Upper lobe of left lung (tissue), 6 donors: ENCODE results near the gene C22orf31. TPM values are rescaled to one million over a fixed set of nuclear protein-coding genes. Genes with fewer than 3 reads are reported as not detected.

Experiments
- ATAC-seq, 2 donors: fragments of 200-7000 bp; cut with Tn5 transposase; one replicate each; pipeline ENCODE4 v1.9.1; 2022; ENCODE audit warnings: mild to moderate bottlenecking in 2 of 2, moderate library complexity in 2 of 2; ENCODE audit not compliant: low FRiP score in 2 of 2
- DNase-seq, 2 donors: peaks; one replicate each; pipeline ENCODE4 v3.0.0-alpha.2; 2019 to 2020
- H3K27ac ChIP-seq, 4 donors: fragments of 200-600 bp; sonication (generic); one replicate each; pipeline ENCODE4 v1.5.1; 2016 to 2019
- H3K27me3 ChIP-seq, 4 donors: fragments of 200-600 bp; sonication (generic); one replicate each; pipeline ENCODE4 v1.5.1; 2017 to 2019
- H3K36me3 ChIP-seq, 4 donors: fragments of 200-600 bp; sonication (generic); one replicate each; pipeline ENCODE4 v1.5.1; 2016 to 2019
- H3K4me1 ChIP-seq, 4 donors: fragments of 200-600 bp; sonication (generic); one replicate each; pipeline ENCODE4 v1.5.1; 2018 to 2019
- H3K4me3 ChIP-seq, 4 donors: fragments of 200-600 bp; sonication (generic); one replicate each; pipeline ENCODE4 v1.5.1; 2017 to 2019; ENCODE audit warnings: mild to moderate bottlenecking in 2 of 4, moderate library complexity in 1 of 4
- H3K9me3 ChIP-seq, 4 donors: fragments of 200-600 bp; sonication (generic); one replicate each; pipeline ENCODE4 v1.5.1; 2018 to 2019
- EP300 ChIP-seq, 4 donors: sonication (generic); formaldehyde crosslinking; IDR thresholded peaks; one replicate each; pipeline ENCODE4 v1.5.1; 2017; ENCODE audit warnings: antibody characterized with exemption in 4 of 4, control low read depth in 2 of 4
- POLR2A ChIP-seq, 4 donors: fragments of 450-650 bp; IDR thresholded peaks; one replicate each; pipeline ENCODE4 v1.5.1; 2016 to 2017; ENCODE audit warnings: antibody characterized with exemption in 4 of 4, mild to moderate bottlenecking in 2 of 4
- POLR2AphosphoS5 ChIP-seq, 2 donors: sonication (generic); formaldehyde crosslinking; IDR thresholded peaks; one replicate each; pipeline ENCODE4 v1.5.1; 2017; ENCODE audit warnings: antibody characterized with exemption in 2 of 2
- WGBS, 2 donors: methylation state at CpG; one replicate each; pipeline ENCODE4 v1.1.5; 2017 to 2018; 5-methylcytosine and 5-hydroxymethylcytosine counted together
- total RNA-seq, 6 donors: library from RNA; depleted of rRNA in 4 of 6; stranded (reverse); fragments of >200 nt in 4 of 6; gene quantifications; one replicate each; pipeline versions ENCODE4 v1.1.0 to v1.2.1, GENCODE V29; 2016 to 2021
- TF ChIP-seq, protein P1 (sequence below), 6 experiments: fragments of 450-650 bp in 4 of 6; fragments of 200-600 bp in 2 of 6; sonication (generic) in 2 of 6; IDR thresholded peaks; one replicate each; pipeline ENCODE4 v1.5.1; 2016 to 2019; ENCODE audit warnings: antibody characterized with exemption in 6 of 6
- donor health status: DM: no; HTN: no; CAD: no; lungs with moderate emphysema.
- donor health status: DM: no; HTN: yes; CAD: no; lungs with severe emphysema.

Gene C22orf31
- total RNA-seq, result not detected

DNA sequence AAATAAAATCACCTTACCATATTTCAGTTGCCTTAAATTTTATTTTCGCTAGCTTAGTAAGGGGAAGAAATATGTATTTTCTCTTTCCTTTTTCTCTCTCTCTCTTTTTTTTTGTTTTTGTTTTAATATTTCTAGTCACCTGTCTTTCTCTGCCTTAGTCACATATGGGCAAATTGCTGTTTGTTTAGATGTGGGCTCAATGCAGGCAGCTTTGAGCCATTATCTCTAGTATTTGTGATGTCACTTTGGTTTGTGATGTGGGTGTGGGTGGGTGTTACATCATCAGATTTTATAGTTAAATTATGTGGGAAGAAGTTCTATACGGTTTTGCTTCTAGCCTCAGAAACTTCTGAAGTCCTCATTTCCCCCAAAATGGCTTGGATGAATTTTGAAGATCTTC lies at the start of gene C22orf31:
TSS of gene C22orf31 (minus strand) at position 59 of the 400 bp plus-strand sequence. CDS start at position 20, 39 bp downstream.
- H3K4me1 ChIP-seq, result no peaks in the 10 kb centered on the region
- no peak within 1 kb of the TSS for H3K27ac ChIP-seq
- no peak for DNase-seq
- no peak within 1 kb of the TSS for H3K4me3 ChIP-seq
- TF ChIP-seq POLR2A (IDR thresholded peaks at IDR 0.05) (no peak), POLR2AphosphoS5 (IDR thresholded peaks at IDR 0.05) (no peak), EP300 (IDR thresholded peaks at IDR 0.05) (no peak)
- TF ChIP-seq, protein P1, sequence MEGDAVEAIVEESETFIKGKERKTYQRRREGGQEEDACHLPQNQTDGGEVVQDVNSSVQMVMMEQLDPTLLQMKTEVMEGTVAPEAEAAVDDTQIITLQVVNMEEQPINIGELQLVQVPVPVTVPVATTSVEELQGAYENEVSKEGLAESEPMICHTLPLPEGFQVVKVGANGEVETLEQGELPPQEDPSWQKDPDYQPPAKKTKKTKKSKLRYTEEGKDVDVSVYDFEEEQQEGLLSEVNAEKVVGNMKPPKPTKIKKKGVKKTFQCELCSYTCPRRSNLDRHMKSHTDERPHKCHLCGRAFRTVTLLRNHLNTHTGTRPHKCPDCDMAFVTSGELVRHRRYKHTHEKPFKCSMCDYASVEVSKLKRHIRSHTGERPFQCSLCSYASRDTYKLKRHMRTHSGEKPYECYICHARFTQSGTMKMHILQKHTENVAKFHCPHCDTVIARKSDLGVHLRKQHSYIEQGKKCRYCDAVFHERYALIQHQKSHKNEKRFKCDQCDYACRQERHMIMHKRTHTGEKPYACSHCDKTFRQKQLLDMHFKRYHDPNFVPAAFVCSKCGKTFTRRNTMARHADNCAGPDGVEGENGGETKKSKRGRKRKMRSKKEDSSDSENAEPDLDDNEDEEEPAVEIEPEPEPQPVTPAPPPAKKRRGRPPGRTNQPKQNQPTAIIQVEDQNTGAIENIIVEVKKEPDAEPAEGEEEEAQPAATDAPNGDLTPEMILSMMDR (IDR thresholded peaks at IDR 0.05), result no peak
- 62 to 67% methylated on average over 2 of the region's 2 CpGs for WGBS, 2 donors
- no peaks in the 10 kb centered on the region for H3K27me3 ChIP-seq
- no peak for ATAC-seq
- H3K9me3 ChIP-seq, result no peaks in the 10 kb centered on the region
- no peaks in the 10 kb centered on the region for H3K36me3 ChIP-seq

DNA sequence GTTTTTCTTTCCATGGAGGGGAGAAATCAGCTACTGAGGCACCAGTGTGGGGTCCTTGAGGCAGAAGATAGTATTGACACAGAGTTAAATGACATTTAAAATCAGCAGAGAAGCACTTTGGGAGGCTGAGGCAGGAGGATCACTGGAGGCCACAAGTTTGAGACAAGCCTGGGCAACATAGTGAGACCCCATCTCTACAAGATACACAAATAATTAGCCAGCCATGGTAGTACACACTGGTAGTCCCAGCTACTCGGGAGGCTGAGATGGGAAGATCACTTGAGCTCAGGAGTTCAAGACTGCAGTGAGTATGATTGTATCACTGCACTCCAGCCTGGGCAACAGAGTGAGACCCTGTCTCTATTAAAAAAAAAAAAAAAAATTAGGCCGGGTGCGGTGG lies 49.3 kb upstream of the C22orf31 start:
- TF ChIP-seq, protein P1 (IDR thresholded peaks at IDR 0.05), result no peak
- TF ChIP-seq EP300 (IDR thresholded peaks at IDR 0.05) (no peak), POLR2A (IDR thresholded peaks at IDR 0.05) (no peak), POLR2AphosphoS5 (IDR thresholded peaks at IDR 0.05) (no peak)
- WGBS, 2 donors, result 91 to 95% methylated on average over 3 of the region's 3 CpGs
- Histone ChIP-seq H3K4me1 (no peaks in the 10 kb centered on the region), H3K9me3 (no peaks in the 10 kb centered on the region), H3K27ac (no peak overlapping the region), H3K36me3 (no peaks in the 10 kb centered on the region), H3K27me3 (no peaks in the 10 kb centered on the region), H3K4me3 (no peak overlapping the region)
- no peak for DNase-seq
- ATAC-seq, result no peak

DNA sequence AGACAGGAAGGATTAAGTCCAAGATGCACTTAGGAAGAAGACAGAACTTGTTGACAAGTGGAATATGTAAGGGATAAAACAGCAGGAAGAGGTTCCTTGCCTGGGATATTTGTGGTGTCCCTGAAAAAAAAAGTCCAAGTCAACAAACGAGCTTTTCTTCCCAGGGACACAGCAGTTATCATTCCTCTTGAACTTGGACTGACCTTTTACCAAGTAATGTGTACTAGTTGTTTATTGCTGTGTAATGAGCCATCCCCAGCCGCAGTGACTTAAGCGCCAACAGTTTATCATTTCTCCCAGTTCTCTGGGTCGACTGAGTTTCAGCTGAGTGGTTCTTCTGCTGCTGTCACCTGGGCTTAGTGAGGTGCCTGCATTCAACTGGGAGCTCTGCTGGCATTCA lies 48.2 kb upstream of the C22orf31 start:
- H3K4me3 ChIP-seq, result no peak overlapping the region
- no peaks in the 10 kb centered on the region for H3K4me1 ChIP-seq
- DNase-seq, result no peak
- TF ChIP-seq EP300 (IDR thresholded peaks at IDR 0.05) (no peak), POLR2AphosphoS5 (IDR thresholded peaks at IDR 0.05) (no peak), POLR2A (IDR thresholded peaks at IDR 0.05) (no peak)
- TF ChIP-seq, protein P1 (IDR thresholded peaks at IDR 0.05), result no peak
- H3K27me3 ChIP-seq, result no peaks in the 10 kb centered on the region
- H3K27ac ChIP-seq, result no peak overlapping the region
- no peaks in the 10 kb centered on the region for H3K36me3 ChIP-seq
- no peak for ATAC-seq
- 68 to 85% methylated on average over 4 of the region's 4 CpGs for WGBS, 2 donors
- H3K9me3 ChIP-seq, result no peaks in the 10 kb centered on the region

DNA sequence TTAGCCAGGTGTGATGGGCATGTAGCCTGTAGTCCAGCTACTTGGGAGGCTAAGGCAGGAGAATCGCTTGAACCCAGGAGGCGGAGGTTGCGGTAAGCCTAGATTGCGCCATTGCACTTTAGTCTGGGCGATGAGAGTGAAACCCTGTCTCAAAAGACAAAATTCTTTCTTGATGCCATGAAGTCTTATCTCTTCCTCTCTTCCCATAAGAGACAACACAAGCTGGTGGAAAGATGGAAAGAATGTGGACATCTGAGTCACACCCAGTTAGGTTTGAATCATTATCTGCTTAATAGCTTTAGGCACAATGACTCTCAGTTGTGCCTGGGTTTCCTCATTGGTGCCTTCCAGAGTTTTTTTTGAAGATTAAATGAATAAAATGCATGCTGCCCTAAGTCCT lies 46.5 kb upstream of the C22orf31 start:
- Histone ChIP-seq H3K4me1 (no peaks in the 10 kb centered on the region), H3K27me3 (no peaks in the 10 kb centered on the region), H3K36me3 (no peaks in the 10 kb centered on the region), H3K4me3 (no peak overlapping the region), H3K27ac (no peak overlapping the region), H3K9me3 (no peaks in the 10 kb centered on the region)
- DNase-seq (no peak), ATAC-seq (peak in 1 of 2 donors; percentile 21)
- 96 to 99% methylated on average over 5 of the region's 5 CpGs for WGBS, 2 donors
- TF ChIP-seq, protein P1 (IDR thresholded peaks at IDR 0.05), result no peak
- TF ChIP-seq POLR2AphosphoS5 (IDR thresholded peaks at IDR 0.05) (no peak), EP300 (IDR thresholded peaks at IDR 0.05) (no peak), POLR2A (IDR thresholded peaks at IDR 0.05) (no peak)

DNA sequence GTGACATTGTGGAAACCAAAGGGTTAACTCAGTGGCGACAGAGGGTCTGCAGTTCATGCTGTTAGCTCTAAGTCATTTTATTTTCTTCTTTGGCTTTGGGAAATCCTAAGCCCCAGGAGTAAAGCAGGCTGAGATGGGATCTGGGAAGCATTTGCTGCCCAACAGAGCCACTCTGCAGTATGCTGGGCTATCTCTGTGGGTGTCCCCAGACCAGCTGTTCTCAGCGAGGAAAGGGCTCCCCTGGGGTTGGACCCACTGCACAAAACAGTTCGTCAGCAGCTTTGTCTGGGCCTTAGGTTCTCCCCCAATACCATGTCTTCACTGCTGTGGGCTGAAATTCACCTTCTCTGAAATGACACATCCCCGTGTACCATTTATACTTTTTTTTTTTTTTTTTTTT lies 45.2 kb upstream of the C22orf31 start:
- Histone ChIP-seq H3K4me3 (no peak overlapping the region), H3K27me3 (no peaks in the 10 kb centered on the region), H3K4me1 (no peaks in the 10 kb centered on the region), H3K36me3 (no peaks in the 10 kb centered on the region), H3K27ac (no peak overlapping the region), H3K9me3 (no peaks in the 10 kb centered on the region)
- no peak for DNase-seq
- 58 to 85% methylated on average over 4 of the region's 4 CpGs for WGBS, 2 donors
- ATAC-seq, result no peak
- TF ChIP-seq, protein P1 (IDR thresholded peaks at IDR 0.05), result no peak
- TF ChIP-seq POLR2A (IDR thresholded peaks at IDR 0.05), result no peak
- no peak for TF ChIP-seq POLR2AphosphoS5 (IDR thresholded peaks at IDR 0.05)
- TF ChIP-seq EP300 (IDR thresholded peaks at IDR 0.05), result no peak
